H9 (cell line): ENCODE results near the gene ANKIB1. TPM values are rescaled to one million over a fixed set of nuclear protein-coding genes. Genes with fewer than 3 reads are reported as not detected.

ENCODE experiments used
- DNase-seq: peaks from one replicate; pipeline ENCODE4 v3.0.0-alpha.2; 2017
- H2AFZ ChIP-seq: one replicate; pipeline ENCODE4 v1.6.1; 2013; ENCODE audit warnings: mild to moderate bottlenecking, low read length, control low read depth, moderate library complexity
- H2AK5ac ChIP-seq: 2 replicates; pipeline ENCODE4 v1.6.1; 2013; ENCODE audit warnings: low read length, control low read depth, mixed read lengths; ENCODE audit not compliant: insufficient read length
- H2BK120ac ChIP-seq: one replicate; pipeline ENCODE4 v1.6.1; 2013; ENCODE audit warnings: low read depth, mild to moderate bottlenecking, low read length, control low read depth, inconsistent platforms; ENCODE audit not compliant: poor library complexity, severe bottlenecking
- H2BK12ac ChIP-seq: 2 replicates; pipeline ENCODE4 v1.6.1; 2013; ENCODE audit warnings: low read length, control low read depth, mixed read lengths, low read depth; ENCODE audit not compliant: insufficient read length
- H2BK15ac ChIP-seq: 2 replicates; pipeline ENCODE4 v1.6.1; 2013; ENCODE audit warnings: low read depth, low read length, control low read depth
- H2BK20ac ChIP-seq: one replicate; pipeline ENCODE4 v1.6.1; 2013; ENCODE audit warnings: low read depth, mild to moderate bottlenecking, low read length, control low read depth, inconsistent platforms; ENCODE audit not compliant: poor library complexity, severe bottlenecking
- H2BK5ac ChIP-seq: 2 replicates; pipeline ENCODE4 v1.6.1; 2013; ENCODE audit warnings: low read length, control low read depth, mixed read lengths; ENCODE audit not compliant: insufficient read length
- H3K14ac ChIP-seq: 2 replicates; pipeline ENCODE4 v1.6.1; 2013; ENCODE audit warnings: low read length, control low read depth; ENCODE audit not compliant: insufficient read depth
- H3K18ac ChIP-seq: 2 replicates; pipeline ENCODE4 v1.6.1; 2013; ENCODE audit warnings: low read depth, mild to moderate bottlenecking, mixed read lengths, low read length, control low read depth; ENCODE audit not compliant: insufficient read length
- H3K23ac ChIP-seq: 2 replicates; pipeline ENCODE4 v1.6.1; 2013; ENCODE audit warnings: low read length, control low read depth, mixed read lengths, low read depth; ENCODE audit not compliant: insufficient read length
- H3K23me2 ChIP-seq: 2 replicates; pipeline ENCODE4 v1.6.1; 2013; ENCODE audit warnings: low read depth, mild to moderate bottlenecking, mixed read lengths, low read length, control low read depth; ENCODE audit not compliant: insufficient read length, poor library complexity, severe bottlenecking
- H3K27ac ChIP-seq: 2 replicates; pipeline ENCODE4 v1.5.1; 2013; ENCODE audit warnings: low read length, control low read depth, mixed read lengths, low read depth; ENCODE audit not compliant: insufficient read length
- H3K27me3 ChIP-seq: 2 replicates; pipeline ENCODE4 v1.6.1; 2013; ENCODE audit warnings: low read length, control low read depth, inconsistent platforms; ENCODE audit not compliant: insufficient read depth
- H3K4ac ChIP-seq: 2 replicates; pipeline ENCODE4 v1.6.1; 2013; ENCODE audit warnings: low read depth, mild to moderate bottlenecking, control low read depth, inconsistent platforms, low read length, moderate library complexity
- H3K4me1 ChIP-seq: 2 replicates; pipeline ENCODE4 v1.6.1; 2013; ENCODE audit warnings: low read length, control low read depth, inconsistent platforms; ENCODE audit not compliant: insufficient read depth
- H3K4me2 ChIP-seq: 2 replicates; pipeline ENCODE4 v1.6.1; 2013; ENCODE audit warnings: low read length, control low read depth, mixed read lengths; ENCODE audit not compliant: insufficient read length, insufficient read depth
- H3K56ac ChIP-seq: 2 replicates; pipeline ENCODE4 v1.6.1; 2013; ENCODE audit warnings: low read depth, mild to moderate bottlenecking, mixed read lengths, low read length, control low read depth; ENCODE audit not compliant: insufficient read length
- H3K79me1 ChIP-seq: 2 replicates; pipeline ENCODE4 v1.6.1; 2013; ENCODE audit warnings: low read depth, mild to moderate bottlenecking, moderate library complexity, low read length, control low read depth, inconsistent platforms; ENCODE audit not compliant: insufficient read depth, poor library complexity, severe bottlenecking
- H3K79me2 ChIP-seq: 2 replicates; pipeline ENCODE4 v1.6.1; 2013; ENCODE audit warnings: low read length, control low read depth, inconsistent platforms; ENCODE audit not compliant: insufficient read depth
- H3K9ac ChIP-seq: 2 replicates; pipeline ENCODE4 v1.6.1; 2013; ENCODE audit warnings: low read length, control low read depth, mixed read lengths; ENCODE audit not compliant: insufficient read length; ENCODE audit errors: extremely low read depth
- H3K9me3 ChIP-seq: one replicate; pipeline ENCODE4 v1.6.1; 2013; ENCODE audit warnings: low read depth, low read length, inconsistent platforms; ENCODE audit not compliant: control insufficient read depth
- H3T11ph ChIP-seq: one replicate; pipeline ENCODE4 v1.6.1; 2013; ENCODE audit warnings: mild to moderate bottlenecking, low read length, control low read depth, inconsistent platforms
- H4K20me1 ChIP-seq: one replicate; pipeline ENCODE4 v1.6.1; 2013; ENCODE audit not compliant: control insufficient read depth, insufficient read length, insufficient read depth
- H4K5ac ChIP-seq: 2 replicates; pipeline ENCODE4 v1.6.1; 2013; ENCODE audit warnings: low read depth, mild to moderate bottlenecking, mixed read lengths, low read length, control low read depth; ENCODE audit not compliant: insufficient read length
- H4K8ac ChIP-seq: replicated peaks from 2 replicates; pipeline ENCODE4 v1.6.1; 2013; ENCODE audit warnings: low read length, control low read depth, mixed read lengths, low read depth; ENCODE audit not compliant: insufficient read length
- H4K91ac ChIP-seq: 2 replicates; pipeline ENCODE4 v1.6.1; 2013; ENCODE audit warnings: low read depth, mild to moderate bottlenecking, moderate library complexity, mixed read lengths, low read length, control low read depth; ENCODE audit not compliant: insufficient read length
- H3K27ac Mint-ChIP-seq, 3 experiments: 2 replicates in 2 of 3; 3 replicates in 1 of 3; pipeline ENCODE4 v1.8.0; 2020 to 2021; ENCODE audit warnings: mixed read lengths in 3 of 3, mild to moderate bottlenecking in 1 of 3, moderate library complexity in 1 of 3
- H3K27me3 Mint-ChIP-seq: 2 replicates; pipeline ENCODE4 v1.8.0; 2021; ENCODE audit warnings: low read depth, mild to moderate bottlenecking, moderate library complexity, mixed read lengths
- H3K36me3 Mint-ChIP-seq, 3 experiments: 2 replicates in 2 of 3; 3 replicates in 1 of 3; pipeline ENCODE4 v1.8.0; 2020 to 2021; ENCODE audit warnings: low read depth in 3 of 3, mixed read lengths in 3 of 3; ENCODE audit not compliant: insufficient read depth in 1 of 3
- H3K4me1 Mint-ChIP-seq, 2 experiments: 2 replicates each; pipeline ENCODE4 v1.8.0; 2020; ENCODE audit warnings: mixed read lengths in 2 of 2
- H3K4me3 Mint-ChIP-seq, 2 experiments: 2 replicates in 1 of 2; 3 replicates in 1 of 2; pipeline ENCODE4 v1.8.0; 2020 to 2021; ENCODE audit warnings: mild to moderate bottlenecking in 2 of 2, mixed read lengths in 2 of 2, moderate library complexity in 1 of 2
- H3K9me3 Mint-ChIP-seq, 2 experiments: 2 replicates in 1 of 2; 3 replicates in 1 of 2; pipeline ENCODE4 v1.8.0; 2020; ENCODE audit warnings: mild to moderate bottlenecking in 2 of 2, mixed read lengths in 2 of 2, moderate library complexity in 1 of 2
- CTCF ChIP-seq: fragments of 200-600 bp; sonication (generic); conservative IDR thresholded peaks from 3 replicates; pipeline ENCODE4 v1.8.0; 2021; ENCODE audit warnings: antibody characterized with exemption, mild to moderate bottlenecking
- WGBS: extraction: QIAGEN DNeasy Blood & Tissue Kit; methylation state at CpG from one replicate; pipeline ENCODE4 v1.1.7; 2013; ENCODE audit warnings: missing lambda C conversion rate, low lambda C conversion rate, mixed read lengths; ENCODE audit not compliant: insufficient read length; ENCODE audit errors: extremely low coverage; 5-methylcytosine and 5-hydroxymethylcytosine counted together
- total RNA-seq: library from RNA; stranded (reverse); gene quantifications from 2 replicates; pipeline ENCODE4 v1.2.1, GENCODE V29; 2021

The ANKIB1 gene
- total RNA-seq, 1 experiment from 2014 or later: 42.0 TPM

- Mint-ChIP-seq H3K27me3 (no peaks in the 10 kb centered on the region), H3K4me1 (0 out of 4 replicates have a peak, but pooled peaks cover 0 to 4% of the 10 kb centered on the region in 2 experiments), H3K4me3 (no peak overlapping the region), H3K27ac (no peak overlapping the region), H3K9me3 (no peaks in the 10 kb centered on the region), H3K36me3 (peaks cover 7 to 12% (median 11%) of the 10 kb centered on the region in 3 experiments; a peak in 6 of 7 replicates)
- H3K79me1 ChIP-seq: no peaks in the 10 kb centered on the region
- no peak overlapping the region for H2BK120ac ChIP-seq
- no peak overlapping the region for H4K5ac ChIP-seq
- no peak overlapping the region for H3K18ac ChIP-seq
- no peak for DNase-seq
- H3K27ac ChIP-seq: no peak overlapping the region
- H3K56ac ChIP-seq: no peak overlapping the region
- no peak overlapping the region for H3K4me2 ChIP-seq
- H4K91ac ChIP-seq: no peak overlapping the region
- no peak overlapping the region for H2AK5ac ChIP-seq
- H3K4ac ChIP-seq: no peak overlapping the region
- no peak overlapping the region for H4K8ac ChIP-seq
- no peaks in the 10 kb centered on the region for H3K23me2 ChIP-seq
- H3K14ac ChIP-seq: no peak overlapping the region
- H2BK5ac ChIP-seq: no peak overlapping the region
- H3K23ac ChIP-seq: no peak overlapping the region
- H3K9ac ChIP-seq: no peak overlapping the region
- H3K27me3 ChIP-seq: no peaks in the 10 kb centered on the region
- no peak for TF ChIP-seq CTCF
- no peaks in the 10 kb centered on the region for H4K20me1 ChIP-seq
- no peaks in the 10 kb centered on the region for H3K79me2 ChIP-seq
- no peak overlapping the region for H3T11ph ChIP-seq
- no peak overlapping the region for H2AFZ ChIP-seq
- no peak overlapping the region for H2BK20ac ChIP-seq
- no CpG with 5 or more reads among the region's 3 CpGs for WGBS
- no peaks in the 10 kb centered on the region for H3K9me3 ChIP-seq
- H2BK12ac ChIP-seq: no peak overlapping the region
- no peaks in the 10 kb centered on the region for H3K4me1 ChIP-seq
- H2BK15ac ChIP-seq: no peak overlapping the region
Observed at GRCh38 chr7:92343714-92344113, 97.9 kb downstream of the ANKIB1 start.
